HEK293T (cell line): ENCODE results near the gene CYB5R2.

Source experiments
- FOXA1 ChIP-seq: fragments of 450-650 bp; IDR thresholded peaks from 2 replicates; pipeline ENCODE4 v1.6.1; 2016; ENCODE audit warnings: mild to moderate bottlenecking
- FOXK2 ChIP-seq: fragments of 450-650 bp; IDR thresholded peaks from 2 replicates; pipeline ENCODE4 v1.6.1; 2016; ENCODE audit warnings: mild to moderate bottlenecking
- FOXM1 ChIP-seq: fragments of 450-650 bp; IDR thresholded peaks from 2 replicates; pipeline ENCODE4 v1.6.1; 2017; ENCODE audit warnings: mild to moderate bottlenecking, borderline replicate concordance
- L3MBTL2 ChIP-seq: fragments of 450-650 bp; conservative IDR thresholded peaks from 2 replicates; pipeline ENCODE4 v1.6.1; 2016; ENCODE audit warnings: mild to moderate bottlenecking
- PKNOX1 ChIP-seq: fragments of 450-650 bp; IDR thresholded peaks from 2 replicates; pipeline ENCODE4 v1.6.1; 2016
- SP1 ChIP-seq: fragments of 450-650 bp; IDR thresholded peaks from 2 replicates; pipeline ENCODE4 v1.6.1; 2017
- SUZ12 ChIP-seq: fragments of 450-650 bp; IDR thresholded peaks from 2 replicates; pipeline ENCODE4 v1.6.1; 2016; ENCODE audit warnings: mild to moderate bottlenecking

- TF ChIP-seq L3MBTL2 (no peak), FOXK2 (no peak), FOXA1 (no peak), FOXM1 (no peak), SP1 (no peak), PKNOX1 (no peak), SUZ12 (no peak)
These were observed 17.8 kb downstream of the CYB5R2 start for GRCh38 chr11:7655253-7656217.
